Fibroblast of villous mesenchyme (primary cell): ENCODE measurements around the gene FMNL2. TPM values are rescaled to one million over a fixed set of nuclear protein-coding genes. Genes with fewer than 3 reads are reported as not detected.
A peak's percentile ranks its signal among the peaks of the same experiment; 100 is the strongest.

Source experiments
- DNase-seq: peaks from one replicate; pipeline ENCODE4 v3.0.0-alpha.2; 2010; ENCODE audit warnings: low read depth
- H3K4me3 ChIP-seq: 2 replicates; pipeline ENCODE4 v1.5.1; 2011; ENCODE audit warnings: low read depth, mild to moderate bottlenecking, low read length
- total RNA-seq: library from RNA; depleted of rRNA; stranded (reverse); fragments of >200 nt; gene quantifications from 2 replicates; pipeline ENCODE4 v1.2.3, GENCODE V29; 2012
- TF ChIP-seq, protein P1 (sequence below): IDR thresholded peaks from 2 replicates; pipeline ENCODE4 v1.5.1; 2012; ENCODE audit warnings: low read depth, mild to moderate bottlenecking, low read length; ENCODE audit not compliant: insufficient read depth

FMNL2 gene
- total RNA-seq, 1 donor = 17.3 TPM

DNA sequence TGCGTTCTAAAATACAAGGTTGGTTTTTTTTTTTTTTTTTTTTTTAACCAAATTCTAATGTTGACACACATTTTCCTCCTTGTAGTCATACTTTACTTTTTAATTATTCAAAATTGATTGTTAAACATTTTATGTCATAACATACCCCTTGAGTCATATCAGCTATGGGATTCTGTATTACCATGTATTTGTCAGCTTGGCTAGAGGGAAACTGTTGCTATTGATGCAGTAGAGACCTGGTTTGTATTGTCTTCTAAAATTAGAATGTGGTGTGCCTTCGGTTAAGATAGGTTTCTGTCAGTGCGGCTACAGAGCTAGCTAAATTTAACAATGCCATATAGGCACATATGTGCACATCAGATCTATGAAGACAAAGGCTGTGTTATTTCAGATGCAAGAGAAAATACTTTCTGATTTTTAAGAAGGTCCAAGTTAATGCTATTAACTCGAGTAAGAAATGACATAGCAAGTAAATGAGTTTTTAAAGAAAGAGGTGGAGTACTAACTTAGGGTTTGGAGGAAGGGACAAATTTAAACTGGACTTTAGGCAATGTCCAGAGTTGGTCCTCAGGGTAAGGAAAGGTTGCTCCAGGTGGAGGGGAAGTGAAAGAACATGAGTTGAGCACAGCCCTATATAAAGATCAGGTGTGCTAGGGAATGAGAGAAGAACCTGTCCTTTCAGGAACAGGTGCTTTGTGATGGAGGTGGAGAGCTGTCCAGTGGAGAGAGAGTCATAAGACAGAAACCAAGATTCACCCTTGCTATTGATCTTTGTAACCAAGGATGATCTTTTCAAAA, 230.0 kb downstream of the FMNL2 start:
- DNase-seq = no peak
- no peak overlapping the region for H3K4me3 ChIP-seq
- TF ChIP-seq, protein P1, sequence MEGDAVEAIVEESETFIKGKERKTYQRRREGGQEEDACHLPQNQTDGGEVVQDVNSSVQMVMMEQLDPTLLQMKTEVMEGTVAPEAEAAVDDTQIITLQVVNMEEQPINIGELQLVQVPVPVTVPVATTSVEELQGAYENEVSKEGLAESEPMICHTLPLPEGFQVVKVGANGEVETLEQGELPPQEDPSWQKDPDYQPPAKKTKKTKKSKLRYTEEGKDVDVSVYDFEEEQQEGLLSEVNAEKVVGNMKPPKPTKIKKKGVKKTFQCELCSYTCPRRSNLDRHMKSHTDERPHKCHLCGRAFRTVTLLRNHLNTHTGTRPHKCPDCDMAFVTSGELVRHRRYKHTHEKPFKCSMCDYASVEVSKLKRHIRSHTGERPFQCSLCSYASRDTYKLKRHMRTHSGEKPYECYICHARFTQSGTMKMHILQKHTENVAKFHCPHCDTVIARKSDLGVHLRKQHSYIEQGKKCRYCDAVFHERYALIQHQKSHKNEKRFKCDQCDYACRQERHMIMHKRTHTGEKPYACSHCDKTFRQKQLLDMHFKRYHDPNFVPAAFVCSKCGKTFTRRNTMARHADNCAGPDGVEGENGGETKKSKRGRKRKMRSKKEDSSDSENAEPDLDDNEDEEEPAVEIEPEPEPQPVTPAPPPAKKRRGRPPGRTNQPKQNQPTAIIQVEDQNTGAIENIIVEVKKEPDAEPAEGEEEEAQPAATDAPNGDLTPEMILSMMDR = no peak

- DNase-seq = peak; percentile 68
- TF ChIP-seq, protein P1 = no peak
- no peak overlapping the region for H3K4me3 ChIP-seq
Measured at GRCh38 chr2:152565884-152566727, 231.1 kb downstream of the FMNL2 start.

- TF ChIP-seq, protein P1 = no peak
- no peak overlapping the region for H3K4me3 ChIP-seq
- DNase-seq = no peak
Measured at GRCh38 chr2:152566728-152567069, 231.7 kb downstream of the FMNL2 start.

DNA sequence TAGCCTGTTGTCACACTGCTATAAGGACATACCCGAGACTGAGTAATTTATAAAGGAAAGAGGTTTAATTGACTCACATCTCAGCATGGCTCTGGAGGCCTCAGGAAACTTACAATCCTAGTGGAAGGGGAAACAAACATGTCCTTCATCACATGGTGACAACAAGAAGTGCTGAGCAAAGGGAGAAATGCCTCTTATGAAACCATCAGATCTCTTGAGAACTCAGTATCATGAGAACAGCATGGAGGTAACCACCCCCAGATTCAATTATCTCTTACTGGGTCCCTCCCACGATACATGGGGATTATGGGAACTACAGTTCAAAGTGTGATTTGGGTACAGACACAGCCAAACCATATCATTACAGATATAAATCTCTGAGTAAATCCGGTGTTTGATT, 233.6 kb downstream of the FMNL2 start:
- no peak for DNase-seq
- TF ChIP-seq, protein P1 = no peak
- no peak overlapping the region for H3K4me3 ChIP-seq

DNA sequence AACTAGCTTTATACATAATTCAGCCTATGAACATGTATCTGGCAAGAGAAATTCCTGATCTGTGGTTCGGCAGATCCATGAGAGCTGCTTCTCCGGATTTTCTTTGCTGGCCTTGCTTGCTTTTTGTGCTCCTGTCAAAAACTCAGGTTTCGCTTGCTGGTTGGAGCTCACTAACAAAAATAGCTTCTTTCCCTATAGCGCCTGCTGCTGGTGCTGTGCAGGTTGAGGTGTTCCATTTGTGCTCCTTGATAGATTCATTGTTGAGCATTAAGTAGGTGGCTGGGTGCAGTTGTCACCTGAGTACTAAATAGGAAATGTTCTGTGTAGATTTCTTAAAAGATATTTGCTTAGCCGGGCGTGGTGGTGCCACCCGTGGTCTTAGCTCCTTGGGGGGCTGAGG, 234.2 kb downstream of the FMNL2 start:
- no peak for DNase-seq
- TF ChIP-seq, protein P1 = no peak
- no peak overlapping the region for H3K4me3 ChIP-seq

DNA sequence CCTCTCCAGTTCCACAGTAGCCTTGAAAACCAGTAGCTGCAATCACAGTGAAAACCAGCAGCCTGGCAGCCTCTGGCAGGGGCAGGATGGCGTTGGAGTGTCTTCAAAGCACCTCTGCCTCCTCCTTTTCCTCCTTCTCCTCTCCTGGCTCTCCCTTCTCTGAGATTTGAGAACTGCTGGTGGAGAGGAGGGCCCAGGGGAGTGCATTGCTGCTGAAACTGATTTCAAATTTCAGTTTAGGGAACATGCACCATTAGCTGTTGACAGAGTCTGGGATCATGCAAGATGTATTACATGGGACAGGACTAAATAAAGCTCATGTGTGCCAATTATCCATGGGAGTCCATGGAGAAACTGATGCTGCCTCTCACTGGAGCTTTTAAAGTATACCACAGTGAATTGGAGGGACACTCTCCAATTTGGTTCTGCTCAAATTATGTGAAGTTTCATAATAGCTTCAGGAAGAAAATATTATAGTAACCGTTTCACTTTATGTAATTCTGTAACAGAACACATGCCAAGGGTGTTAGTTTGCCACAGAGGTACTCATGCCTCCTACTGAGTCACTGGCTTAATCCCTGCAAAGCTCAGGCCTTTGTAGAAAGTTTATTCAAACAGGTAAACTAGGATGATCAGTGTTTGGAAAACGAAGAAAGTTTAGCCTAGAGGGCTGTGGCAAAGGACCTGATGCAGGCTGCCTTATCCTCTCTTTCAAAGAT, 236.2 kb downstream of the FMNL2 start:
- TF ChIP-seq, protein P1 = no peak
- DNase-seq = no peak

More for the DNA sequence above, 236.2 kb downstream of the FMNL2 start:
- H3K4me3 ChIP-seq = no peak overlapping the region
